Neural cell (in vitro differentiated cells): ENCODE measurements around the gene NPAS2. TPM values are rescaled to one million over a fixed set of nuclear protein-coding genes. Genes with fewer than 3 reads are reported as not detected.

Source experiments
- H2AFZ ChIP-seq: fragments of 200-600, 300-800 bp; sonication (generic), shearing (Covaris generic); 2 replicates; pipeline ENCODE4 v1.6.0; 2014; ENCODE audit warnings: low read depth, mild to moderate bottlenecking, antibody characterized with exemption, low read length, moderate library complexity
- H3F3A ChIP-seq: fragments of 200-600 bp; shearing (Covaris generic); 2 replicates; pipeline ENCODE4 v1.6.1; 2016; ENCODE audit warnings: mild to moderate bottlenecking, moderate library complexity, mixed read lengths, antibody characterized with exemption, low read length; ENCODE audit not compliant: insufficient read depth, poor library complexity, severe bottlenecking
- H3K27ac ChIP-seq: fragments of 200-600, 300-800 bp; sonication (generic), shearing (Covaris generic); 2 replicates; pipeline ENCODE4 v1.5.1; 2014; ENCODE audit warnings: mild to moderate bottlenecking, low read length, moderate library complexity
- H3K27me3 ChIP-seq: fragments of 300-800, 200-600 bp; sonication (generic), shearing (Covaris generic); 2 replicates; pipeline ENCODE4 v1.6.0; 2014; ENCODE audit warnings: mild to moderate bottlenecking, low read depth, low read length, moderate library complexity; ENCODE audit not compliant: insufficient read depth
- H3K36me3 ChIP-seq: fragments of 300-800, 200-600 bp; sonication (generic), shearing (Covaris generic); 2 replicates; pipeline ENCODE4 v1.5.1; 2014; ENCODE audit warnings: mild to moderate bottlenecking, antibody characterized with exemption, low read length, moderate library complexity; ENCODE audit not compliant: insufficient read depth
- H3K4me2 ChIP-seq: fragments of 300-800, 200-600 bp; sonication (generic), shearing (Covaris generic); 2 replicates; pipeline ENCODE4 v1.6.0; 2014; ENCODE audit warnings: mild to moderate bottlenecking, low read length
- H3K4me3 ChIP-seq: fragments of 300-800, 200-600 bp; sonication (generic), shearing (Covaris generic); 2 replicates; pipeline ENCODE4 v1.5.1; 2014; ENCODE audit warnings: mild to moderate bottlenecking, low read length, moderate library complexity
- H3K79me2 ChIP-seq: fragments of 200-600 bp; shearing (Covaris generic); replicated peaks from 2 replicates; pipeline ENCODE4 v1.6.0; 2014; ENCODE audit warnings: mild to moderate bottlenecking, low read length, moderate library complexity; ENCODE audit not compliant: insufficient read depth
- H3K9ac ChIP-seq: fragments of 300-800, 200-600 bp; sonication (generic), shearing (Covaris generic); 2 replicates; pipeline ENCODE4 v1.6.1; 2016; ENCODE audit warnings: mild to moderate bottlenecking, low read length, mixed read lengths
- H3K9me2 ChIP-seq: fragments of 200-600 bp; shearing (Covaris generic); 2 replicates; pipeline ENCODE4 v1.6.1; 2016; ENCODE audit warnings: mild to moderate bottlenecking, low read length, mixed read lengths; ENCODE audit not compliant: insufficient read depth
- H3K9me3 ChIP-seq: fragments of 200-600, 300-800 bp; sonication (generic), shearing (Covaris generic); 2 replicates; pipeline ENCODE4 v1.6.1; 2016; ENCODE audit warnings: mild to moderate bottlenecking, mixed run types, low read length, moderate library complexity, mixed read lengths
- H4K20me1 ChIP-seq: fragments of 200-600 bp; shearing (Covaris generic); 2 replicates; pipeline ENCODE4 v1.6.1; 2016; ENCODE audit warnings: mild to moderate bottlenecking, mixed run types; ENCODE audit not compliant: insufficient read depth
- EP300 ChIP-seq: fragments of 450-650 bp; conservative IDR thresholded peaks from 2 replicates; pipeline ENCODE4 v1.6.1; 2014; ENCODE audit warnings: antibody characterized with exemption, mild to moderate bottlenecking, moderate library complexity; ENCODE audit not compliant: poor library complexity, severe bottlenecking
- EZH2 ChIP-seq: fragments of 200-600, 300-800 bp; shearing (Covaris generic), sonication (generic); IDR thresholded peaks from 2 replicates; pipeline ENCODE4 v1.6.1; 2014; ENCODE audit warnings: antibody characterized with exemption, low read length, borderline replicate concordance, mild to moderate bottlenecking; ENCODE audit not compliant: insufficient read depth, poor library complexity, severe bottlenecking
- MXI1 ChIP-seq: fragments of 450-650 bp; conservative IDR thresholded peaks from 2 replicates; pipeline ENCODE4 v1.6.1; 2014; ENCODE audit warnings: antibody characterized with exemption, mild to moderate bottlenecking; ENCODE audit not compliant: poor library complexity, severe bottlenecking
- POLR2AphosphoS5 ChIP-seq: IDR thresholded peaks from 2 replicates; pipeline ENCODE4 v1.6.1; 2012
- RAD21 ChIP-seq: fragments of 450-650 bp; conservative IDR thresholded peaks from 2 replicates; pipeline ENCODE4 v1.6.1; 2014; ENCODE audit warnings: antibody characterized with exemption, mild to moderate bottlenecking, moderate library complexity
- REST ChIP-seq: IDR thresholded peaks from 2 replicates; pipeline ENCODE4 v1.6.1; 2012; ENCODE audit warnings: borderline replicate concordance
- SMC3 ChIP-seq: fragments of 450-650 bp; conservative IDR thresholded peaks from 2 replicates; pipeline ENCODE4 v1.6.1; 2014; ENCODE audit warnings: antibody characterized with exemption, mild to moderate bottlenecking, moderate library complexity; ENCODE audit not compliant: poor library complexity
- TAF1 ChIP-seq: IDR thresholded peaks from 2 replicates; pipeline ENCODE4 v1.6.1; 2012; ENCODE audit warnings: low read depth
- polyA plus RNA-seq: library from polyadenylated mRNA; depleted of rRNA; stranded (reverse); fragments of >200 nt; gene quantifications from 2 replicates; pipeline ENCODE4 v1.2.3, GENCODE V29; 2014
- TF ChIP-seq, protein P1 (sequence below): fragments of 450-650 bp; IDR thresholded peaks from 2 replicates; pipeline ENCODE4 v1.5.1; 2014; ENCODE audit warnings: antibody characterized with exemption, mild to moderate bottlenecking, moderate library complexity; ENCODE audit not compliant: poor library complexity, severe bottlenecking

NPAS2 gene
- polyA plus RNA-seq, 1 donor from 2014 or later, result 2.1 TPM

- no peak overlapping the region for H2AFZ ChIP-seq
- H3K79me2 ChIP-seq, result no peaks in the 10 kb centered on the region
- H3F3A ChIP-seq, result no peaks in the 10 kb centered on the region
- H3K9ac ChIP-seq, result no peak overlapping the region
- H3K27me3 ChIP-seq, result no peaks in the 10 kb centered on the region
- H3K27ac ChIP-seq, result no peak overlapping the region
- no peaks in the 10 kb centered on the region for H3K9me3 ChIP-seq
- no peaks in the 10 kb centered on the region for H3K9me2 ChIP-seq
- H3K4me3 ChIP-seq, result no peak overlapping the region
- no peak for TF ChIP-seq EP300
- H4K20me1 ChIP-seq, result no peaks in the 10 kb centered on the region
- no peaks in the 10 kb centered on the region for H3K36me3 ChIP-seq
- H3K4me2 ChIP-seq, result no peak overlapping the region
These were observed 212.3 kb downstream of the NPAS2 start for GRCh38 chr2:101032084-101032776.

- Histone ChIP-seq H3K79me2 (no peaks in the 10 kb centered on the region), H3K9me2 (no peaks in the 10 kb centered on the region), H2AFZ (no peak overlapping the region), H3K9ac (no peak overlapping the region), H4K20me1 (no peaks in the 10 kb centered on the region), H3K4me3 (no peak overlapping the region), H3K27ac (no peak overlapping the region), H3K36me3 (no peaks in the 10 kb centered on the region), H3K9me3 (no peaks in the 10 kb centered on the region), H3F3A (no peaks in the 10 kb centered on the region), H3K4me2 (no peak overlapping the region), H3K27me3 (no peaks in the 10 kb centered on the region)
- peak; percentile 33 for TF ChIP-seq RAD21
- no peak for TF ChIP-seq REST
- TF ChIP-seq, protein P1, sequence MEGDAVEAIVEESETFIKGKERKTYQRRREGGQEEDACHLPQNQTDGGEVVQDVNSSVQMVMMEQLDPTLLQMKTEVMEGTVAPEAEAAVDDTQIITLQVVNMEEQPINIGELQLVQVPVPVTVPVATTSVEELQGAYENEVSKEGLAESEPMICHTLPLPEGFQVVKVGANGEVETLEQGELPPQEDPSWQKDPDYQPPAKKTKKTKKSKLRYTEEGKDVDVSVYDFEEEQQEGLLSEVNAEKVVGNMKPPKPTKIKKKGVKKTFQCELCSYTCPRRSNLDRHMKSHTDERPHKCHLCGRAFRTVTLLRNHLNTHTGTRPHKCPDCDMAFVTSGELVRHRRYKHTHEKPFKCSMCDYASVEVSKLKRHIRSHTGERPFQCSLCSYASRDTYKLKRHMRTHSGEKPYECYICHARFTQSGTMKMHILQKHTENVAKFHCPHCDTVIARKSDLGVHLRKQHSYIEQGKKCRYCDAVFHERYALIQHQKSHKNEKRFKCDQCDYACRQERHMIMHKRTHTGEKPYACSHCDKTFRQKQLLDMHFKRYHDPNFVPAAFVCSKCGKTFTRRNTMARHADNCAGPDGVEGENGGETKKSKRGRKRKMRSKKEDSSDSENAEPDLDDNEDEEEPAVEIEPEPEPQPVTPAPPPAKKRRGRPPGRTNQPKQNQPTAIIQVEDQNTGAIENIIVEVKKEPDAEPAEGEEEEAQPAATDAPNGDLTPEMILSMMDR, result peak; percentile 51
- TF ChIP-seq POLR2AphosphoS5, result no peak
- no peak for TF ChIP-seq EP300
- TF ChIP-seq SMC3, result no peak
- no peak for TF ChIP-seq MXI1
- TF ChIP-seq TAF1, result no peak
- no peak for TF ChIP-seq EZH2
These were observed 216.6 kb downstream of the NPAS2 start for GRCh38 chr2:101036562-101036961.
